Psoas muscle (tissue), 8 donors: ENCODE results near the gene AGR3. TPM values are rescaled to one million over a fixed set of nuclear protein-coding genes. Genes with fewer than 3 reads are reported as not detected.

ENCODE experiments used
- ATAC-seq, 4 donors: fragments of 200-7000 bp; cut with Tn5 transposase; one replicate each; pipeline ENCODE4 v1.9.1; 2020; ENCODE audit warnings: moderate library complexity in 3 of 4, mild to moderate bottlenecking in 2 of 4
- DNase-seq, 2 donors: peaks; one replicate each; pipeline ENCODE4 v3.0.0-alpha.2; 2020
- H3K27ac ChIP-seq: fragments of 200-600 bp; one replicate; pipeline ENCODE4 v1.8.0; 2022
- H3K27me3 ChIP-seq, 3 donors: fragments of 200-600 bp in 1 of 3; one replicate each; pipeline versions ENCODE4 v1.6.1 to v1.8.0; 2013 to 2022; ENCODE audit warnings: low read length in 2 of 3, mild to moderate bottlenecking in 2 of 3, moderate library complexity in 1 of 3; ENCODE audit not compliant: insufficient read depth in 3 of 3
- H3K36me3 ChIP-seq, 2 donors: fragments of 200-600 bp in 1 of 2; one replicate each; pipeline versions ENCODE4 v1.6.1 to v1.8.0; 2013 to 2022; ENCODE audit warnings: low read depth in 1 of 2, mild to moderate bottlenecking in 1 of 2, moderate library complexity in 1 of 2; ENCODE audit not compliant: insufficient read depth in 1 of 2
- H3K4me1 ChIP-seq: fragments of 200-600 bp; one replicate; pipeline ENCODE4 v1.8.0; 2022
- H3K4me3 ChIP-seq: fragments of 200-600 bp; one replicate; pipeline ENCODE4 v1.8.0; 2022; ENCODE audit warnings: mild to moderate bottlenecking
- H3K9me3 ChIP-seq: fragments of 200-600 bp; one replicate; pipeline ENCODE4 v1.8.0; 2022
- WGBS, 3 donors: extraction: QIAGEN DNeasy Blood & Tissue Kit; methylation state at CpG; one replicate each; pipeline versions ENCODE4 v1.1.6 to v1.1.7; 2013; 5-methylcytosine and 5-hydroxymethylcytosine counted together
- intact Hi-C, 2 donors: fragments of 100-400 bp; cut with DNase I; formaldehyde crosslinking; loops; one replicate each; pipeline versions ENCODE4 v1.11.0 to v1.14.2; 2022
- polyA plus RNA-seq, 3 donors: library from polyadenylated mRNA; stranded (reverse); fragments of 200-250 nt; gene quantifications; one replicate each; pipeline ENCODE4 v1.2.3, GENCODE V29; 2013
- total RNA-seq, 4 donors: library from RNA; stranded (reverse); fragmentation: NEBNext Ultra II Directional in 2 of 4; extraction: Animal tissue kit (Norgen Biotek cat#: 25700) in 2 of 4; gene quantifications; one replicate each; pipeline versions ENCODE4 v1.2.1 to v1.2.4, GENCODE V29; 2021 to 2023
- TF ChIP-seq, protein P1 (sequence below): fragments of 200-600 bp; IDR thresholded peaks from one replicate; pipeline ENCODE4 v1.8.0; 2022; ENCODE audit warnings: antibody characterized with exemption
- donor health status: healthy with polysubstance abuse.
- donor health status: DM: no; HTN: no; CAD: no; lungs with moderate emphysema.
- donor health status: Bipolar disorder and iron deficiency.
- donor health status: healthy.
- donor health status: DM: yes; HTN: yes; CAD: no.
- donor health status: DM: no; HTN: no; CAD: no.
- donor health status: DM: no; HTN: no; CAD: no.
- donor health status: DM: yes; HTN: yes; CAD: no.

AGR3 gene
- total and polyA plus RNA-seq, 7 donors = 0.31 TPM; not detected in 6

DNA sequence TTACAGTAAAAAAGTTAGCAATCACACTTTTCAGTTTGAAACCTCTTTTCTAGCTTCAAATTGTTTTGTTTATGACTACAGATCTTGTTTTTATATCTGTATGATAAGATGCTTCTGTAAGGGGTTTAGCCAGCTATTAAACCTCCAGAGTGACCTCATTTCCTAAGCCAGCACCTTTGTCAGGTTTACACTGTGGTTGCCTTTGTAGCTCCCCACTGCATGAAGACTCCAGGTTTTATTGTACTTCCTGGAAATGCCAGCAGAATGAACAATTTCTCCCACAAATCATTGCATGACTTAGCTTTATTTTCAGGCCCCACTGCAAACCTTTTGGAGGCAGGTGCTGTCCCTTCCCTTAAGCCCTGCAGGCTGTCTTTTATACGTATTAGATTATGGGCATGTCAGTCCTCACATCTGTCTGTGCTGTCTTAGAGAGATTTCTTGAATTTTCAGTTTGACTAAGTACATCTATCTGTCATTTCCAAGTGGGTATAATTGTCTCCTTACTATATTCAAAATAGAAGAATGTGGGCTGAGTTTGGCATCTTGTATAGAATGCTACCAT is 8.2 kb upstream of the AGR3 start:
- intact Hi-C loops = no loop called here
- WGBS, 3 donors = 48 to 69% (median 68%) methylated on average over 1 of the region's 1 CpG
- DNase-seq = no peak

DNA sequence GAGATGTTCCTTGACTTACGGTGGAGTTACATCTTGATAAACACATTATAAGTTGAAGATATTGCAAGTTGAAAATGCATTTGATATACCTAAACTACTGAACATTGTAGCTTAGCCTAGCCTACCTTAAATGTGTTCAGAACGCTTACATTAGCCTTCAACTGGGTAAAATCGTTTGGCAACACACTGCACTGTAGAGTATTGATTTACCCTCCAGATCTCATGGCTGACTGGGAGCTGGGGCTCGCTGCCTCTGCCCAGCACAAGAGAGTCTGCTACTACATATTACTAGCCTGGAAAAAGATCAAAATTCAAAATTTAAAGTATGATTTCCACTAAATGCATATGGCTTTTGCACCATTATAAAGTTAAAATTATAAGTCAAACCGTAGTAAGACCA is 7.5 kb upstream of the AGR3 start:
- 73 to 82% (median 77%) methylated on average over 5 of the region's 5 CpGs for WGBS, 3 donors
- intact Hi-C loops = no loop called here
- Histone ChIP-seq H3K4me3 (no peak overlapping the region), H3K36me3 (no peaks in the 10 kb centered on the region), H3K4me1 (no peaks in the 10 kb centered on the region), H3K27ac (no peak overlapping the region), H3K27me3 (no peaks in the 10 kb centered on the region), H3K9me3 (no peaks in the 10 kb centered on the region)
- TF ChIP-seq, protein P1, sequence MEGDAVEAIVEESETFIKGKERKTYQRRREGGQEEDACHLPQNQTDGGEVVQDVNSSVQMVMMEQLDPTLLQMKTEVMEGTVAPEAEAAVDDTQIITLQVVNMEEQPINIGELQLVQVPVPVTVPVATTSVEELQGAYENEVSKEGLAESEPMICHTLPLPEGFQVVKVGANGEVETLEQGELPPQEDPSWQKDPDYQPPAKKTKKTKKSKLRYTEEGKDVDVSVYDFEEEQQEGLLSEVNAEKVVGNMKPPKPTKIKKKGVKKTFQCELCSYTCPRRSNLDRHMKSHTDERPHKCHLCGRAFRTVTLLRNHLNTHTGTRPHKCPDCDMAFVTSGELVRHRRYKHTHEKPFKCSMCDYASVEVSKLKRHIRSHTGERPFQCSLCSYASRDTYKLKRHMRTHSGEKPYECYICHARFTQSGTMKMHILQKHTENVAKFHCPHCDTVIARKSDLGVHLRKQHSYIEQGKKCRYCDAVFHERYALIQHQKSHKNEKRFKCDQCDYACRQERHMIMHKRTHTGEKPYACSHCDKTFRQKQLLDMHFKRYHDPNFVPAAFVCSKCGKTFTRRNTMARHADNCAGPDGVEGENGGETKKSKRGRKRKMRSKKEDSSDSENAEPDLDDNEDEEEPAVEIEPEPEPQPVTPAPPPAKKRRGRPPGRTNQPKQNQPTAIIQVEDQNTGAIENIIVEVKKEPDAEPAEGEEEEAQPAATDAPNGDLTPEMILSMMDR = no peak
- DNase-seq (no peak), ATAC-seq (no peak)

More for the DNA sequence above, 8.2 kb upstream of the AGR3 start:
- no peak for ATAC-seq
- no peak overlapping the region for H3K27ac ChIP-seq
- TF ChIP-seq, protein P1 = no peak
- H3K36me3 ChIP-seq = no peaks in the 10 kb centered on the region
- no peaks in the 10 kb centered on the region for H3K27me3 ChIP-seq
- H3K9me3 ChIP-seq = no peaks in the 10 kb centered on the region
- no peaks in the 10 kb centered on the region for H3K4me1 ChIP-seq
- no peak overlapping the region for H3K4me3 ChIP-seq

DNA sequence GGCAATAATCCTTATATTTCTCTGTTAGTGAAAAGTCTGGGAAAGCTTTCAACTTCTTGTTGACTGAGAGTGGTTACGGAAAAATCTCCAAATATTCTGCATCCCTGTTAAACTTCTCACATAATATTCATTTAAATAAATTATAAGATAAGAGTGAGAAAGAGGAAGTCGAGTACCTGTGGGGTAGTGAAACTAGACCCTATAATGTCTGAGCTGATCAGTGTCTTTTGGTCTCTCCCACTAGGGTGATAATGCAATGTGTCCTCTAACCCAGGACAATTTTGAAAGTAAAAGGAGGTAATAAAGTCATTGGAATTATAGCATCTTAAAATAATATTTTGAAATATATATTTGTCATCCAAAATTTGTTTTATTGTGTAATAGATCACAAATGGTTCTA is 2.1 kb upstream of the AGR3 start:
- Histone ChIP-seq H3K36me3 (no peaks in the 10 kb centered on the region), H3K4me1 (no peaks in the 10 kb centered on the region), H3K9me3 (no peaks in the 10 kb centered on the region), H3K4me3 (no peak overlapping the region), H3K27ac (no peak overlapping the region), H3K27me3 (no peaks in the 10 kb centered on the region)
- intact Hi-C loops = no loop called here
- TF ChIP-seq, protein P1 = no peak
- DNase-seq (no peak), ATAC-seq (no peak)
- WGBS, 3 donors = 70 to 81% (median 78%) methylated on average over 2 of the region's 2 CpGs

DNA sequence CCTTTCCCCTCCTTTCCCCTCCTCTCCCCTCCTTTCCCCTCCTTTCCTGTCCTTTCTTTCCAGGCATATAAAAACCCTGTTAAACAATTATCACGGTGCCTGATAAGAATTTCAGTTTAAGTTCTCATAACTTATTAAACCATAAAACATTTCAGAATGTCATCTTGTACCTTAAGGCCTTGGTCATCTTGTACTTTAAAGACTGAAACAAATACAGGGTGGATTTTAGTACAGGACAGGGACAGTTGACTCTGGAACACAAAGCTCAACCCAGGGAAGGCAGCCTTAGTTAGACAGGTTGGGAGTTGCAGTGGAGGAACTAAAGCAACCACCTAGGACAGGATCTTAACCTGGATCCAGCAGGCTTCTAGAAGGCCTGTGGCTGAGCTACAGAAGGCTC is 1.2 kb downstream of the AGR3 start:
- Histone ChIP-seq H3K27me3 (no peaks in the 10 kb centered on the region), H3K4me3 (no peak overlapping the region), H3K27ac (no peak overlapping the region), H3K36me3 (no peaks in the 10 kb centered on the region), H3K4me1 (no peaks in the 10 kb centered on the region), H3K9me3 (no peaks in the 10 kb centered on the region)
- ATAC-seq = no peak
- TF ChIP-seq, protein P1 = no peak
- no peak for DNase-seq
- 61 to 70% (median 67%) methylated on average over 1 of the region's 1 CpG for WGBS, 3 donors
- intact Hi-C loops = no loop called here

DNA sequence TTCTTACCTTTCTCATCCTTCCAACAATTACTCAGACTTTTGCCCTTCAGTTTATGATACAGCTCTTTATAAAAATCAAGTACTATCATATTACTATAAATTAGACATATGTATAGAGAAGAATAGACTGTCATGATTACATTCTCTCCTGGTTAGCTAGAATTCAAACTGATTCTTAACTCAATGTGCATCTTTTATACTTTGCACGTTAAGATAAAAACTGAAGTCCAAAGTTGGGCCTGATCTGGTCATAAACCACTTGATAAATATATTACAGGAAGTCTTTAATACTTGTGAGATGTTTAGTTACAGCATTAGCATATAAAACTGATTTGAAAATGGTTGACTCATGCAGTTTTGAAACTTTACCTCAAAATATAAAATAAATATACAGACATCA is 2.6 kb downstream of the AGR3 start:
- no peaks in the 10 kb centered on the region for H3K4me1 ChIP-seq
- WGBS, 3 donors = 85 to 96% (median 88%) methylated on average over 1 of the region's 1 CpG
- ATAC-seq (no peak), DNase-seq (no peak)
- H3K36me3 ChIP-seq = no peaks in the 10 kb centered on the region
- no peaks in the 10 kb centered on the region for H3K9me3 ChIP-seq
- no peak overlapping the region for H3K27ac ChIP-seq
- TF ChIP-seq, protein P1 = no peak
- H3K4me3 ChIP-seq = no peak overlapping the region
- H3K27me3 ChIP-seq = no peaks in the 10 kb centered on the region
- intact Hi-C loops = no loop called here
